DND-41 (cell line): ENCODE data around the gene CCNJL.

Source experiments
- EZH2 ChIP-seq: IDR thresholded peaks from 3 replicates; pipeline ENCODE4 v1.6.1; 2012; ENCODE audit warnings: borderline replicate concordance, low read depth, mild to moderate bottlenecking, moderate library complexity, low read length, inconsistent platforms; ENCODE audit not compliant: severe bottlenecking
- TF ChIP-seq, protein P1 (sequence below): IDR thresholded peaks from 2 replicates; pipeline ENCODE4 v1.5.1; 2012; ENCODE audit warnings: borderline replicate concordance, low read length, moderate library complexity, mild to moderate bottlenecking; ENCODE audit not compliant: poor library complexity, severe bottlenecking; ENCODE audit errors: extremely low read depth

DNA sequence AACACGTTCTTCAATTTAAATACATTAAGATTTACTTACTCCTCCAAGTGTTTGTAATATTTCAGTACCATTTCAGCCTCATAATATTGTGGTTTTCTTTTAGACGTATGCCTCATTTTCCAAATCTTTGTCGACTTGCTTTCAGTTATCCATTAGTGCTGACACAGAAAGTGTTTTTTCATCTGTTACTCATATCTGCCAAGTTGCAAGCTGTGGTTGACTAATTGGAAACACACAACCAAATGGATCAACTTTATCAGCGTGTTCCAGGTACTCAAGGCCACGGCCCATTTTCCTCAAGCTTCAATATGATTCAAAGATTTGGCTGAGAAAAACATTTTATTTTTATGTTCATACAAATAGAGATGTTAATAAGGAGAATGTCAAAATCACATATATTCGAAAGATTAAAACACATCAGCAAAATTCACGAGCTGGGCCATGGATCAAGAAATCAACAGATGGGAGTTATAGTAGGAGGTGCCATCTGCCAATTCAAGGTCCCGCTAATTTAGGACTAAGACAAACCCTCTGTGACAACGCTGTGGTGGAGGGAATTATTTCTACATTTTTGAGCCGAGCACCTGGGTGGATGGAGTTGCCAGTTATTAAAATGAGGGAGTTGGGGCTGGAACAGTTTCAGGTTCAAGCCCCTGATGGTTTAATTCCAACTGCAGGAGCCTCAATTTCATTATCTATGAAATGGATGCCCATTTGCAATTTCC, 27.2 kb upstream of the CCNJL start:
- TF ChIP-seq, protein P1, sequence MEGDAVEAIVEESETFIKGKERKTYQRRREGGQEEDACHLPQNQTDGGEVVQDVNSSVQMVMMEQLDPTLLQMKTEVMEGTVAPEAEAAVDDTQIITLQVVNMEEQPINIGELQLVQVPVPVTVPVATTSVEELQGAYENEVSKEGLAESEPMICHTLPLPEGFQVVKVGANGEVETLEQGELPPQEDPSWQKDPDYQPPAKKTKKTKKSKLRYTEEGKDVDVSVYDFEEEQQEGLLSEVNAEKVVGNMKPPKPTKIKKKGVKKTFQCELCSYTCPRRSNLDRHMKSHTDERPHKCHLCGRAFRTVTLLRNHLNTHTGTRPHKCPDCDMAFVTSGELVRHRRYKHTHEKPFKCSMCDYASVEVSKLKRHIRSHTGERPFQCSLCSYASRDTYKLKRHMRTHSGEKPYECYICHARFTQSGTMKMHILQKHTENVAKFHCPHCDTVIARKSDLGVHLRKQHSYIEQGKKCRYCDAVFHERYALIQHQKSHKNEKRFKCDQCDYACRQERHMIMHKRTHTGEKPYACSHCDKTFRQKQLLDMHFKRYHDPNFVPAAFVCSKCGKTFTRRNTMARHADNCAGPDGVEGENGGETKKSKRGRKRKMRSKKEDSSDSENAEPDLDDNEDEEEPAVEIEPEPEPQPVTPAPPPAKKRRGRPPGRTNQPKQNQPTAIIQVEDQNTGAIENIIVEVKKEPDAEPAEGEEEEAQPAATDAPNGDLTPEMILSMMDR: no peak
- no peak for TF ChIP-seq EZH2
